ENCODE measurements around the gene TOMT.

DNA sequence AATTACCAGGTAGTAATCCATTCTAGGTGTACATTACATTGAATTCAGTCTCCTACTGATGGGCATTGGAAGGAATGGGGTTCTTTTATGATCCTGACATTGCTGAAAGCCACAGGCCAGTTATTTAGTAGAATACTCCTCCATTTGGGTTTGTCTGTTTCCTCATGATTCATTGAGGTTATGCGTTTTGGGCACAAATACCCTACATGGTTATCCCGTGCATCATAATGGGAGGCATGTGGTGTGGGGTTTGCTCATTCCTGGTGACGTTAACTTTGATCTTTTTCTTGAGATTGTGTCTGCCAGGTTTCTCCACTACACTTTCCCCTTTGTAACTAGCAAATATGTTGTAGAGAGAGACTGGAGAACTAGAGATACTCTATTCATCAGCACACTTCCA is 35.3 kb downstream of the TOMT start:
- TF ChIP-seq SIN3A (IDR thresholded peaks at IDR 0.05; ENCODE audit: borderline replicate concordance, insufficient read depth, low read depth, low read length) = no peak
- TF ChIP-seq, protein P1, sequence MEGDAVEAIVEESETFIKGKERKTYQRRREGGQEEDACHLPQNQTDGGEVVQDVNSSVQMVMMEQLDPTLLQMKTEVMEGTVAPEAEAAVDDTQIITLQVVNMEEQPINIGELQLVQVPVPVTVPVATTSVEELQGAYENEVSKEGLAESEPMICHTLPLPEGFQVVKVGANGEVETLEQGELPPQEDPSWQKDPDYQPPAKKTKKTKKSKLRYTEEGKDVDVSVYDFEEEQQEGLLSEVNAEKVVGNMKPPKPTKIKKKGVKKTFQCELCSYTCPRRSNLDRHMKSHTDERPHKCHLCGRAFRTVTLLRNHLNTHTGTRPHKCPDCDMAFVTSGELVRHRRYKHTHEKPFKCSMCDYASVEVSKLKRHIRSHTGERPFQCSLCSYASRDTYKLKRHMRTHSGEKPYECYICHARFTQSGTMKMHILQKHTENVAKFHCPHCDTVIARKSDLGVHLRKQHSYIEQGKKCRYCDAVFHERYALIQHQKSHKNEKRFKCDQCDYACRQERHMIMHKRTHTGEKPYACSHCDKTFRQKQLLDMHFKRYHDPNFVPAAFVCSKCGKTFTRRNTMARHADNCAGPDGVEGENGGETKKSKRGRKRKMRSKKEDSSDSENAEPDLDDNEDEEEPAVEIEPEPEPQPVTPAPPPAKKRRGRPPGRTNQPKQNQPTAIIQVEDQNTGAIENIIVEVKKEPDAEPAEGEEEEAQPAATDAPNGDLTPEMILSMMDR (IDR thresholded peaks at IDR 0.05) = no peak
- no peak for TF ChIP-seq POLR2AphosphoS5 (IDR thresholded peaks at IDR 0.05; ENCODE audit: low read depth, low read length)
- TF ChIP-seq, protein P2, sequence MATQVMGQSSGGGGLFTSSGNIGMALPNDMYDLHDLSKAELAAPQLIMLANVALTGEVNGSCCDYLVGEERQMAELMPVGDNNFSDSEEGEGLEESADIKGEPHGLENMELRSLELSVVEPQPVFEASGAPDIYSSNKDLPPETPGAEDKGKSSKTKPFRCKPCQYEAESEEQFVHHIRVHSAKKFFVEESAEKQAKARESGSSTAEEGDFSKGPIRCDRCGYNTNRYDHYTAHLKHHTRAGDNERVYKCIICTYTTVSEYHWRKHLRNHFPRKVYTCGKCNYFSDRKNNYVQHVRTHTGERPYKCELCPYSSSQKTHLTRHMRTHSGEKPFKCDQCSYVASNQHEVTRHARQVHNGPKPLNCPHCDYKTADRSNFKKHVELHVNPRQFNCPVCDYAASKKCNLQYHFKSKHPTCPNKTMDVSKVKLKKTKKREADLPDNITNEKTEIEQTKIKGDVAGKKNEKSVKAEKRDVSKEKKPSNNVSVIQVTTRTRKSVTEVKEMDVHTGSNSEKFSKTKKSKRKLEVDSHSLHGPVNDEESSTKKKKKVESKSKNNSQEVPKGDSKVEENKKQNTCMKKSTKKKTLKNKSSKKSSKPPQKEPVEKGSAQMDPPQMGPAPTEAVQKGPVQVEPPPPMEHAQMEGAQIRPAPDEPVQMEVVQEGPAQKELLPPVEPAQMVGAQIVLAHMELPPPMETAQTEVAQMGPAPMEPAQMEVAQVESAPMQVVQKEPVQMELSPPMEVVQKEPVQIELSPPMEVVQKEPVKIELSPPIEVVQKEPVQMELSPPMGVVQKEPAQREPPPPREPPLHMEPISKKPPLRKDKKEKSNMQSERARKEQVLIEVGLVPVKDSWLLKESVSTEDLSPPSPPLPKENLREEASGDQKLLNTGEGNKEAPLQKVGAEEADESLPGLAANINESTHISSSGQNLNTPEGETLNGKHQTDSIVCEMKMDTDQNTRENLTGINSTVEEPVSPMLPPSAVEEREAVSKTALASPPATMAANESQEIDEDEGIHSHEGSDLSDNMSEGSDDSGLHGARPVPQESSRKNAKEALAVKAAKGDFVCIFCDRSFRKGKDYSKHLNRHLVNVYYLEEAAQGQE (IDR thresholded peaks at IDR 0.05; ENCODE audit: insufficient read depth in 1 of 2, low read depth in 2 of 2, low read length in 1 of 2) = no peak
- no peak for TF ChIP-seq TCF7L2 (IDR thresholded peaks at IDR 0.05; ENCODE audit: low read depth, low read length)
